ENCODE data around the gene BACH2. TPM values are rescaled to one million over a fixed set of nuclear protein-coding genes. Genes with fewer than 3 reads are reported as not detected.

The BACH2 gene
- total and polyA plus RNA-seq, 2 experiments from 2014 or later, result under 0.01 TPM; not detected in 1

DNA sequence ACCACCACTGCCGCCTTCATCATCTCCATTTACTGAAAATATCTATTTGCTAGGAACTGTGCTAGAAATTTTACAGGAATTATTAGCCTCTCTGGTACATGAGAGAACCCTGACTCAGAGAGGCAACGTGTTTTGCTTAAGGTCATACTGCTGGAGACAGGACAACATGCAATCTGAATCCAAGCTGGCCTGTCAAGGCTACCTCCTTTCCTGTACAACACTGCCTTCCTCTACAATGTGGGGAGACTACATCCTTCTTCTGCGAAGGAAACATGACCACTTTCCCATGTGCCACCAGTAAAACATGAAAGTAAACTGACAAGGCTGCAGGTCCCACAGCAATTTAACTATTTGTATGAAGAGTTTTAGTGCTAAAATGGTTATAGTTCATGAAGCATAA lies 200.9 kb downstream of the BACH2 start:
- peak; percentile 30 for DNase-seq
- Histone ChIP-seq H3K4me1 (ENCODE audit: insufficient read depth) (peaks cover 19% of the 10 kb centered on the region), H4K20me1 (ENCODE audit: insufficient read depth) (no peaks in the 10 kb centered on the region), H3K36me3 (ENCODE audit: low read depth) (no peaks in the 10 kb centered on the region), H3K4me2 (ENCODE audit: unreplicated experiment) (no peak overlapping the region), H2AFZ (no peak overlapping the region), H3K27ac (no peak overlapping the region), H3K27me3 (replicated peaks; ENCODE audit: insufficient read depth) (no peaks in the 10 kb centered on the region), H3F3A (ENCODE audit: insufficient read depth) (peaks cover 20% of the 10 kb centered on the region), H3K4me3 (no peak overlapping the region), H3K9me2 (ENCODE audit: insufficient read depth) (no peaks in the 10 kb centered on the region), H3K9me3 (ENCODE audit: low read depth) (no peaks in the 10 kb centered on the region), H3K9ac (no peak overlapping the region), H3K79me2 (ENCODE audit: insufficient read depth) (no peaks in the 10 kb centered on the region)
- in situ Hi-C loops (cut with MboI), result no loop called here
- TF ChIP-seq EZH2phosphoT487 (IDR thresholded peaks at IDR 0.05; ENCODE audit: insufficient read depth, low read depth) (no peak), EZH2 (IDR thresholded peaks at IDR 0.05; ENCODE audit: insufficient read depth, poor library complexity, severe bottlenecking) (no peak)
- 72 to 73% methylated on average over 3 of the region's 3 CpGs for WGBS, 2 experiments (ENCODE audit: low coverage in 1 of 2, low lambda C conversion rate in 2 of 2, missing lambda C conversion rate in 2 of 2)

DNA sequence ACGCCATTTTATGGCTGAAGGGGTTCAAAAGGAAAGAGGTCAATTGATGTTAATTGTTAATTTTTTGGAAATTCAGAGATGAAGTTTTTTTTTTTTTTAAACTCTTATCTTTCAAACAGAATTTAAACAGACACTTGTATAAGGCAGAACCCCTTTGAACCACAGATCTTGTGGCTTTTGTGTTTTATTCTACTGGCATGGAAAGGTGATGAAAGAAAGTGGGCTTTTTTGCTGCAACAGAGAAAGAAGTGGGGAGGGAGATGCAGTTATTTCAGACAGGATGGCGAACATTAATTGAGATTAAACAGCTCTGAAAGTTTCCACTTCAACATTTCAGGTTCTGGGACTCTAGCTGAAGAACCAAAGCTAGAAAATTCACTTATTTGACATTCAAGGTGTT lies 201.5 kb downstream of the BACH2 start:
- Histone ChIP-seq H3K9me2 (ENCODE audit: insufficient read depth) (no peaks in the 10 kb centered on the region), H2AFZ (no peak overlapping the region), H4K20me1 (ENCODE audit: insufficient read depth) (no peaks in the 10 kb centered on the region), H3K27ac (no peak overlapping the region), H3K4me2 (ENCODE audit: unreplicated experiment) (no peak overlapping the region), H3K79me2 (ENCODE audit: insufficient read depth) (no peaks in the 10 kb centered on the region), H3K4me1 (ENCODE audit: insufficient read depth) (peaks cover 19% of the 10 kb centered on the region), H3K9ac (no peak overlapping the region), H3K27me3 (replicated peaks; ENCODE audit: insufficient read depth) (no peaks in the 10 kb centered on the region), H3K9me3 (ENCODE audit: low read depth) (no peaks in the 10 kb centered on the region), H3K4me3 (no peak overlapping the region), H3K36me3 (ENCODE audit: low read depth) (no peaks in the 10 kb centered on the region), H3F3A (ENCODE audit: insufficient read depth) (peaks cover 20% of the 10 kb centered on the region)
- 91 to 97% methylated on average over 2 of the region's 2 CpGs for WGBS, 2 experiments (ENCODE audit: low coverage in 1 of 2, low lambda C conversion rate in 2 of 2, missing lambda C conversion rate in 2 of 2)
- TF ChIP-seq EZH2 (IDR thresholded peaks at IDR 0.05; ENCODE audit: insufficient read depth, poor library complexity, severe bottlenecking) (no peak), EZH2phosphoT487 (IDR thresholded peaks at IDR 0.05; ENCODE audit: insufficient read depth, low read depth) (no peak)
- DNase-seq, result no peak
- in situ Hi-C loops (cut with MboI), result no loop called here

DNA sequence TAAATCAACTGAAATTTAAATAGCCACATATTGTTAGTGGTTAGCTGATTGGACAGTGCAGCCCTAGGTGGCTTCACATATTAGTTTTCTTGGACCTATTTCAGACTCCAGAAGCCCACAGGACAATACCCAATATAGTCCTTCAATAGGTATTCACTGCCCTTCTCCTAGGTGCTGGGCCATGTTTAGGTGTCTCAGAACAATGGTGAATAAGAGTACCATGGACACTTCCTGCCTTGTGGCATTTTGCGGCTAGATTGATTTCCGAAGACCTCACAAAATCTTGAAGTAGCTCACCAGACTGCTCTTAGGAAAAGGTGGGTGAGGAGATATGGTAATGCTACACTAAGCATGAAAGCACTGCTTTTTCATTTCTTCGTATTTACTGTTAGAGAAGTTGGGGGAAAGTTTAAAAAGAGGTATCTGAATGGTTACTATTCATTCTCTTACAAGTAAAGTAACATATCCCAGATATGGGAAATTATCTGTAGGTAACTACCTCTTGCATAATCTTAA lies 203.0 kb downstream of the BACH2 start:
- no peak overlapping the region for H3K4me3 ChIP-seq
- no peaks in the 10 kb centered on the region for H4K20me1 ChIP-seq (ENCODE audit: insufficient read depth)
- H3K36me3 ChIP-seq (ENCODE audit: low read depth), result no peaks in the 10 kb centered on the region
- no peak overlapping the region for H3K9ac ChIP-seq
- 93 to 95% methylated on average over 3 of the region's 3 CpGs for WGBS, 2 experiments (ENCODE audit: low coverage in 1 of 2, low lambda C conversion rate in 2 of 2, missing lambda C conversion rate in 2 of 2)
- no peaks in the 10 kb centered on the region for H3K27me3 ChIP-seq (replicated peaks; ENCODE audit: insufficient read depth)
- H3K4me2 ChIP-seq (ENCODE audit: unreplicated experiment), result no peak overlapping the region
- in situ Hi-C loops (cut with MboI), result no loop called here
- TF ChIP-seq EZH2phosphoT487 (IDR thresholded peaks at IDR 0.05; ENCODE audit: insufficient read depth, low read depth) (no peak), EZH2 (IDR thresholded peaks at IDR 0.05; ENCODE audit: insufficient read depth, poor library complexity, severe bottlenecking) (no peak)
- H3K9me3 ChIP-seq (ENCODE audit: low read depth), result no peaks in the 10 kb centered on the region
- H3F3A ChIP-seq (ENCODE audit: insufficient read depth), result peaks cover 15% of the 10 kb centered on the region
- H2AFZ ChIP-seq, result no peak overlapping the region
- no peaks in the 10 kb centered on the region for H3K9me2 ChIP-seq (ENCODE audit: insufficient read depth)
- H3K4me1 ChIP-seq (ENCODE audit: insufficient read depth), result peaks cover 17% of the 10 kb centered on the region
- no peak for DNase-seq
- H3K79me2 ChIP-seq (ENCODE audit: insufficient read depth), result no peaks in the 10 kb centered on the region
- no peak overlapping the region for H3K27ac ChIP-seq

DNA sequence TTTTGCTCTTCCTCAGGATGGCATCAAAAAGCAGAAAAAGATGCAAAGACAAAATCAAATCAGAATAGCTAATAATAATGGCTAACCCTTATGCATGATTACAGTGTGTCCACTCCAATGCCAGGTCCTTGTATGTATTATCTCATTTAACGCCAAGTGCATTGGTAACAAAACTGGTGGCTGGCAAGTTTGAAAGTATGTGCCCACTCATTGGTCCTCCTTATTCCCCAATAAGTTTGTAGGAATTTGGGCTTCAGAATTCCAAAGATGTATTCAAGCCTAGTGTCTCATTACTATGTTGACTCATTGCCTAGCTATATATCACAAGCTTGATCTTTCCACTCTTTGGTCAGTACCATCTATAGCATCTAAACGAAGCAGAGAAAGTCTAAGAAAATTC lies 205.8 kb downstream of the BACH2 start:
- no peak overlapping the region for H3K4me3 ChIP-seq
- H2AFZ ChIP-seq, result no peak overlapping the region
- no peaks in the 10 kb centered on the region for H3K9me3 ChIP-seq (ENCODE audit: low read depth)
- no peak for TF ChIP-seq EZH2phosphoT487 (IDR thresholded peaks at IDR 0.05; ENCODE audit: insufficient read depth, low read depth)
- no peak for TF ChIP-seq EZH2 (IDR thresholded peaks at IDR 0.05; ENCODE audit: insufficient read depth, poor library complexity, severe bottlenecking)
- no peaks in the 10 kb centered on the region for H3K27me3 ChIP-seq (replicated peaks; ENCODE audit: insufficient read depth)
- peaks cover 16% of the 10 kb centered on the region for H3K4me1 ChIP-seq (ENCODE audit: insufficient read depth)
- no peak overlapping the region for H3K9ac ChIP-seq
- no peak overlapping the region for H3K4me2 ChIP-seq (ENCODE audit: unreplicated experiment)
- H3F3A ChIP-seq (ENCODE audit: insufficient read depth), result peaks cover 10% of the 10 kb centered on the region
- no peaks in the 10 kb centered on the region for H3K36me3 ChIP-seq (ENCODE audit: low read depth)
- H3K79me2 ChIP-seq (ENCODE audit: insufficient read depth), result no peaks in the 10 kb centered on the region
- no peak for DNase-seq
- H3K27ac ChIP-seq, result no peak overlapping the region
- in situ Hi-C loops (cut with MboI), result no loop called here
- WGBS, 2 experiments (ENCODE audit: low coverage in 1 of 2, low lambda C conversion rate in 2 of 2, missing lambda C conversion rate in 2 of 2), result 80 to 82% methylated on average over 2 of the region's 2 CpGs
- H3K9me2 ChIP-seq (ENCODE audit: insufficient read depth), result no peaks in the 10 kb centered on the region
- no peaks in the 10 kb centered on the region for H4K20me1 ChIP-seq (ENCODE audit: insufficient read depth)

DNA sequence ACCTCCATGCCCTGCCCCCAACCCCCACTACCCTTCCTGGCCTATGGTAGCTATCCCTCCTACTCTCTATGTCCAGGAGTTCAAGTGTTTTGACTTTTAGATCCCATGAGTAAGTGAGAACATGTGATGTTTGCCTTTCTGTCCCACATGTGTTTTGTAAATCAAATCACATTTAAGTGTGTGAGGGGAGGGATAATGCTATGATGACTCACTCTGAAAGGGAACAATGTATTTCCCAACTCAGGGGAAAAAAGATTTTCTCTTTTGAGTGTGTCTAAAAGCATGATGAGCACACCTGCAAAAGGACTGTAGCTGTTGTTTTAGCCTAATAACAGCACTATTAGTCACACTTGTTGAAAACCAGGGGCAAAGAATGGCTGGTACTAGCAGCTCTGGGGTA lies 208.6 kb downstream of the BACH2 start:
- DNase-seq, result peak; percentile 78
- Histone ChIP-seq H3K27me3 (replicated peaks; ENCODE audit: insufficient read depth) (no peaks in the 10 kb centered on the region), H4K20me1 (ENCODE audit: insufficient read depth) (no peaks in the 10 kb centered on the region), H3K4me3 (no peak overlapping the region), H3K9ac (no peak overlapping the region), H3K36me3 (ENCODE audit: low read depth) (no peaks in the 10 kb centered on the region), H3K9me3 (ENCODE audit: low read depth) (no peaks in the 10 kb centered on the region), H3K4me1 (ENCODE audit: insufficient read depth) (peaks cover 16% of the 10 kb centered on the region), H3K79me2 (ENCODE audit: insufficient read depth) (no peaks in the 10 kb centered on the region), H3K9me2 (ENCODE audit: insufficient read depth) (no peaks in the 10 kb centered on the region), H3K27ac (peak overlapping the region; percentile 25; the same call in 1 of the 2 replicates), H3K4me2 (ENCODE audit: unreplicated experiment) (peak overlapping the region; percentile 8), H2AFZ (no peak overlapping the region), H3F3A (ENCODE audit: insufficient read depth) (peaks cover 10% of the 10 kb centered on the region)
- TF ChIP-seq EZH2phosphoT487 (IDR thresholded peaks at IDR 0.05; ENCODE audit: insufficient read depth, low read depth), result no peak
- no peak for TF ChIP-seq EZH2 (IDR thresholded peaks at IDR 0.05; ENCODE audit: insufficient read depth, poor library complexity, severe bottlenecking)
- in situ Hi-C loops (cut with MboI), result no loop called here

Data from GM23248 (cell line).